Panc1 (cell line): ENCODE results near the gene SV2B.

Experiments
- SIN3A ChIP-seq: IDR thresholded peaks from 2 replicates; pipeline ENCODE4 v1.6.1; 2012; ENCODE audit warnings: low read depth, mild to moderate bottlenecking, low read length, moderate library complexity, borderline replicate concordance; ENCODE audit not compliant: insufficient read depth
- TCF7L2 ChIP-seq: IDR thresholded peaks from 2 replicates; pipeline ENCODE4 v1.6.1; 2011; ENCODE audit warnings: mild to moderate bottlenecking, low read depth, low read length, inconsistent platforms

GRCh38 chr15:91278951-91279350 lies 178.9 kb downstream of the SV2B start:
- TF ChIP-seq TCF7L2, result no peak
- no peak for TF ChIP-seq SIN3A
